Coronary artery (tissue), 2 donors: ENCODE data around the gene ATP2A3.

Experiments
- DNase-seq: peaks from one replicate; pipeline ENCODE4 v3.0.0-alpha.2; 2017; ENCODE audit warnings: low spot score
- H3K27ac ChIP-seq, 2 donors: fragments of 200-600 bp; sonication (generic); one replicate each; pipeline ENCODE4 v1.5.1; 2016 to 2019
- H3K4me3 ChIP-seq: fragments of 200-600 bp; sonication (generic); 2 replicates; pipeline ENCODE4 v1.5.1; 2016; ENCODE audit warnings: mild to moderate bottlenecking, moderate library complexity
- CTCF ChIP-seq: fragments of 200-600 bp; sonication (generic); IDR thresholded peaks from one replicate; pipeline ENCODE4 v1.5.1; 2019; ENCODE audit warnings: antibody characterized with exemption

Gene ATP2A3

GRCh38 chr17:3937359-3937758 lies 26.9 kb downstream of the ATP2A3 start:
- H3K27ac ChIP-seq: no peak overlapping the region

GRCh38 chr17:3935825-3936355 lies 28.3 kb downstream of the ATP2A3 start:
- Histone ChIP-seq H3K27ac (no peak overlapping the region), H3K4me3 (no peak overlapping the region)
- no peak for DNase-seq
- TF ChIP-seq CTCF: no peak

More at GRCh38 chr17:3937359-3937758, 26.9 kb downstream of the ATP2A3 start:
- no peak for TF ChIP-seq CTCF
- no peak for DNase-seq
- no peak overlapping the region for H3K4me3 ChIP-seq

GRCh38 chr17:3935140-3935542 lies 29.1 kb downstream of the ATP2A3 start:
- H3K27ac ChIP-seq: no peak overlapping the region
- DNase-seq: no peak
- TF ChIP-seq CTCF: no peak
- no peak overlapping the region for H3K4me3 ChIP-seq

- Histone ChIP-seq H3K27ac (no peak overlapping the region), H3K4me3 (no peak overlapping the region)
- DNase-seq: no peak
- TF ChIP-seq CTCF: no peak
Measured at GRCh38 chr17:3929764-3930163, 34.5 kb downstream of the ATP2A3 start.

GRCh38 chr17:3929181-3929580 lies 35.1 kb downstream of the ATP2A3 start:
- H3K4me3 ChIP-seq: no peak overlapping the region
- TF ChIP-seq CTCF: no peak
- DNase-seq: no peak
- H3K27ac ChIP-seq: peak overlapping the region in 1 of 2 donors; percentile 11

- Histone ChIP-seq H3K27ac (peak overlapping the region in 1 of 2 donors; percentile 85), H3K4me3 (no peak overlapping the region)
- DNase-seq: no peak
- no peak for TF ChIP-seq CTCF
Measured at GRCh38 chr17:3928406-3928805, 35.8 kb downstream of the ATP2A3 start.

- peak overlapping the region; percentile 28 to 85 for H3K27ac ChIP-seq
- DNase-seq: peak; percentile 82
- TF ChIP-seq CTCF: no peak
Measured at GRCh38 chr17:3927628-3928340, 36.5 kb downstream of the ATP2A3 start.

More at GRCh38 chr17:3927628-3928340, 36.5 kb downstream of the ATP2A3 start:
- no peak overlapping the region for H3K4me3 ChIP-seq
